22Rv1 (cell line): ENCODE measurements around the gene FGF6.

Experiments
- CTCF ChIP-seq: fragments of 450-650 bp; IDR thresholded peaks from 2 replicates; pipeline ENCODE4 v1.5.1; 2017; ENCODE audit warnings: mild to moderate bottlenecking
- ZFX ChIP-seq: fragments of 450-650 bp; IDR thresholded peaks from 2 replicates; pipeline ENCODE4 v1.6.1; 2017; ENCODE audit warnings: antibody characterized with exemption, borderline replicate concordance

GRCh38 chr12:4392223-4392742 is 53.3 kb downstream of the FGF6 start:
- no peak for TF ChIP-seq CTCF
- no peak for TF ChIP-seq ZFX
